A673 (cell line): ENCODE results near the gene IGLL1. TPM values are rescaled to one million over a fixed set of nuclear protein-coding genes. Genes with fewer than 3 reads are reported as not detected.
"Not testable (repeated sequence)": the region's sequence is repeated elsewhere in the genome, so short reads cannot be mapped to it uniquely, and the experiment has no call there.

Experiments
- BruUV-seq: library from RNA; stranded (reverse); fragments of 400-500 nt; replicated peaks from 2 replicates; lab custom pipeline; 2021; lab: Mats Ljungman, UMichigan
- CTCF ChIA-PET: fragments of 300-600 bp; sonication (Branson Sonifier 250); formaldehyde crosslinking; loops from one replicate; lab custom pipeline; 2022; ENCODE audit warnings: antibody characterized with exemption; lab: Charles Lee
- POLR2A ChIA-PET: fragments of 300-600 bp; sonication (Branson Sonifier 250); formaldehyde crosslinking; loops from one replicate; lab custom pipeline; 2022; ENCODE audit warnings: antibody characterized with exemption; ENCODE audit not compliant: low non-redundant PET; lab: Charles Lee
- DNase-seq: peaks from one replicate; pipeline ENCODE4 v3.0.0-alpha.2; 2015; ENCODE audit warnings: low spot score
- H3K27ac ChIP-seq: fragments of 200-600 bp; sonication (generic); 2 replicates; pipeline ENCODE4 v1.5.1; 2016; ENCODE audit warnings: mixed run types, low read depth, mild to moderate bottlenecking, mixed read lengths, antibody characterized with exemption, low read length; ENCODE audit not compliant: poor library complexity, severe bottlenecking
- H3K27me3 ChIP-seq: fragments of 200-600 bp; sonication (generic); replicated peaks from 2 replicates; pipeline ENCODE4 v1.6.1; 2017; ENCODE audit warnings: mixed run types, low read depth, mild to moderate bottlenecking, mixed read lengths, antibody characterized with exemption, low read length; ENCODE audit not compliant: insufficient read depth, poor library complexity
- H3K36me3 ChIP-seq: fragments of 200-600 bp; sonication (generic); 2 replicates; pipeline ENCODE4 v1.6.1; 2016; ENCODE audit warnings: mixed run types, mild to moderate bottlenecking, mixed read lengths, antibody characterized with exemption, low read length; ENCODE audit not compliant: insufficient read depth, poor library complexity, severe bottlenecking
- H3K4me1 ChIP-seq: fragments of 200-600 bp; sonication (generic); 2 replicates; pipeline ENCODE4 v1.6.1; 2017; ENCODE audit warnings: mixed run types, mild to moderate bottlenecking, mixed read lengths, antibody characterized with exemption, low read length; ENCODE audit not compliant: insufficient read depth, poor library complexity, severe bottlenecking
- H3K4me3 ChIP-seq: fragments of 200-600 bp; sonication (generic); 2 replicates; pipeline ENCODE4 v1.5.1; 2016; ENCODE audit warnings: low read depth, mixed run types, mild to moderate bottlenecking, mixed read lengths, low read length; ENCODE audit not compliant: poor library complexity, severe bottlenecking
- H3K9me3 ChIP-seq: fragments of 200-600 bp; sonication (generic); 2 replicates; pipeline ENCODE4 v1.6.1; 2016; ENCODE audit warnings: mixed run types, low read depth, mild to moderate bottlenecking, mixed read lengths, antibody characterized with exemption, low read length; ENCODE audit not compliant: poor library complexity, severe bottlenecking
- EZH2 ChIP-seq: fragments of 200-600 bp; sonication (generic); IDR thresholded peaks from 2 replicates; pipeline ENCODE4 v1.6.1; 2017; ENCODE audit warnings: borderline replicate concordance, low read depth, mild to moderate bottlenecking, mixed read lengths, antibody characterized with exemption, low read length; ENCODE audit not compliant: poor library complexity, severe bottlenecking
- intact Hi-C: fragments of 100-400 bp; cut with micrococcal nuclease; formaldehyde crosslinking; loops from one replicate; pipeline ENCODE4 v1.10.0; 2022; ENCODE audit not compliant: unreplicated experiment
- total RNA-seq: library from RNA; stranded (reverse); gene quantifications from 2 replicates; pipeline ENCODE4 v1.2.3, GENCODE V29; 2021
- TF ChIP-seq, protein P1 (sequence below): fragments of 300-800, 200-600 bp; sonication (generic); conservative IDR thresholded peaks from 2 replicates; pipeline ENCODE4 v1.5.1; 2017; ENCODE audit warnings: low read depth, mild to moderate bottlenecking, antibody characterized with exemption, low read length, moderate library complexity, mixed read lengths

The IGLL1 gene
- total RNA-seq, 1 experiment from 2014 or later = not detected

DNA sequence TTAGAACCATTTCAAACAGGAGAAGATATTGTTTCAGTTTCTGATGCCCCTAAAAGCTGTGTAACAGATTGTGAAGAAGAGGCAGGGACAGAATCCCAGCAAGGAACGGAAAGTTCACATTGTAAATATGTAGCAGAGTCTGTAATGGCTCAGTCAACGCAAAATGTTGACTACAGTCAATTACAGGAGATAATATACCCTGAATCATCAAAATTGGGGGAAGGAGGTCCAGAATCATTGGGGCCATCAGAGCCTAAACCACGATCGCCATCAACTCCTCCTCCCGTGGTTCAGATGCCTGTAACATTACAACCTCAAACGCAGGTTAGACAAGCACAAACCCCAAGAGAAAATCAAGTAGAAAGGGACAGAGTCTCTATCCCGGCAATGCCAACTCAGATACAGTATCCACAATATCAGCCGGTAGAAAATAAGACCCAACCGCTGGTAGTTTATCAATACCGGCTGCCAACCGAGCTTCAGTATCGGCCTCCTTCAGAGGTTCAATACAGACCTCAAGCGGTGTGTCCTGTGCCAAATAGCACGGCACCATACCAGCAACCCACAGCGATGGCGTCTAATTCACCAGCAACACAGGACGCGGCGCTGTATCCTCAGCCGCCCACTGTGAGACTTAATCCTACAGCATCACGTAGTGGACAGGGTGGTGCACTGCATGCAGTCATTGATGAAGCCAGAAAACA, 40.8 kb downstream of the IGLL1 start:
- ChIA-PET POLR2A (no interaction called here), CTCF (no interaction called here)
- no TSS peak for BruUV-seq
- intact Hi-C loops = loop anchor here (5.0 to 10.0 kb wide), 2 partner anchors 137 to 224 kb away; no protein-coding TSS in a partner anchor
- H3K36me3 ChIP-seq = no peaks in the 10 kb centered on the region
- H3K4me3 ChIP-seq = no peak overlapping the region
- DNase-seq = peak; percentile 90
- H3K27ac ChIP-seq = no peak overlapping the region
- H3K27me3 ChIP-seq = no peaks in the 10 kb centered on the region
- no peaks in the 10 kb centered on the region for H3K9me3 ChIP-seq
- peaks cover 38% of the 10 kb centered on the region for H3K4me1 ChIP-seq
- TF ChIP-seq EZH2 = no peak
- TF ChIP-seq, protein P1, sequence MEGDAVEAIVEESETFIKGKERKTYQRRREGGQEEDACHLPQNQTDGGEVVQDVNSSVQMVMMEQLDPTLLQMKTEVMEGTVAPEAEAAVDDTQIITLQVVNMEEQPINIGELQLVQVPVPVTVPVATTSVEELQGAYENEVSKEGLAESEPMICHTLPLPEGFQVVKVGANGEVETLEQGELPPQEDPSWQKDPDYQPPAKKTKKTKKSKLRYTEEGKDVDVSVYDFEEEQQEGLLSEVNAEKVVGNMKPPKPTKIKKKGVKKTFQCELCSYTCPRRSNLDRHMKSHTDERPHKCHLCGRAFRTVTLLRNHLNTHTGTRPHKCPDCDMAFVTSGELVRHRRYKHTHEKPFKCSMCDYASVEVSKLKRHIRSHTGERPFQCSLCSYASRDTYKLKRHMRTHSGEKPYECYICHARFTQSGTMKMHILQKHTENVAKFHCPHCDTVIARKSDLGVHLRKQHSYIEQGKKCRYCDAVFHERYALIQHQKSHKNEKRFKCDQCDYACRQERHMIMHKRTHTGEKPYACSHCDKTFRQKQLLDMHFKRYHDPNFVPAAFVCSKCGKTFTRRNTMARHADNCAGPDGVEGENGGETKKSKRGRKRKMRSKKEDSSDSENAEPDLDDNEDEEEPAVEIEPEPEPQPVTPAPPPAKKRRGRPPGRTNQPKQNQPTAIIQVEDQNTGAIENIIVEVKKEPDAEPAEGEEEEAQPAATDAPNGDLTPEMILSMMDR = peak; percentile 83

DNA sequence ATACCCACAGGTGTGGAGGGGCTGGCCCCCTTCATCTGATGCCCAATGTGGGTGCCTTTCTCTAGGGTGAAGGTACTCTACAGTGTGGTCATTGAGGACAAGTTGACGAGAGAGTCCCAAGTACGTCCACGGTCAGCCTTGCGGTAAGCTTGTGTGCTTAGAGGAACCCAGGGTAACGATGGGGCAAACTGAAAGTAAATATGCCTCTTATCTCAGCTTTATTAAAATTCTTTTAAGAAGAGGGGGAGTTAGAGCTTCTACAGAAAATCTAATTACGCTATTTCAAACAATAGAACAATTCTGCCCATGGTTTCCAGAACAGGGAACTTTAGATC, 41.4 kb downstream of the IGLL1 start:
- POLR2A ChIA-PET, H3K4me3 ChIP-seq, H3K27ac ChIP-seq, H3K27me3 ChIP-seq, H3K36me3 ChIP-seq, CTCF ChIA-PET, H3K9me3 ChIP-seq, BruUV-seq, DNase-seq: not testable (repeated sequence)
- peaks cover 32% of the 10 kb centered on the region for H3K4me1 ChIP-seq
- intact Hi-C loops = loop anchor here (5.0 to 10.0 kb wide), 2 partner anchors 136 to 224 kb away; no protein-coding TSS in a partner anchor

DNA sequence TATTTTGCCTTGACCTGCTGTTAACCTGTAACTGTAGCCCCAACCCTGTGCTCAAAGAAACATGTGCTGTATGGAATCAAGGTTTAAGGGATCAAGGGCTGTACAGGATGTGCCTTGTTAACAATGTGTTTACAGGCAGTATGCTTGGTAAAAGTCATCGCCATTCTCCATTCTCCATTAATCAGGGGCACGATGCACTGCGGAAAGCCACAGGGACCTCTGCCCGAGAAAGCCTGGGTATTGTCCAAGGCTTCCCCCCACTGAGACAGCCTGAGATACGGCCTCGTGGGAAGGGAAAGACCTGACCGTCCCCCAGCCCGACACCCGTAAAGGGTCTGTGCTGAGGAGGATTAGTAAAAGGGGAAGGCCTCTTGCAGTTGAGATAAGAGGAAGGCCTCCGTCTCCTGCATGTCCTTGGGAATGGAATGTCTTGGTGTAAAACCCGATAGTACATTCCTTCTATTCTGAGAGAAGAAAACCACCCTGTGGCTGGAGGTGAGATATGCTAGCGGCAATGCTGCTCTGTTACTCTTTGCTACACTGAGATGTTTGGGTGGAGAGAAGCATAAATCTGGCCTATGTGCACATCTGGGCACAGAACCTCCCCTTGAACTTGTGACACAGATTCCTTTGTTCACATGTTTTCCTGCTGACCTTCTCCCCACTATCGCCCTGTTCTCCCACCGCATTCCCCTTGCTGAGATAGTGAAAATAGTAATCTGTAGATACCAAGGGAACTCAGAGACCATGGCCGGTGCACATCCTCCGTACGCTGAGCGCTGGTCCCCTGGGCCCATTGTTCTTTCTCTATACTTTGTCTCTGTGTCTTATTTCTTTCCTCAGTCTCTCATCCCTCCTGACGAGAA, 42.0 kb downstream of the IGLL1 start:
- H3K9me3 ChIP-seq, CTCF ChIA-PET, H3K27ac ChIP-seq, POLR2A ChIA-PET, BruUV-seq, H3K4me3 ChIP-seq, H3K36me3 ChIP-seq, DNase-seq, H3K27me3 ChIP-seq: not testable (repeated sequence)
- intact Hi-C loops = loop anchor here (5.0 to 10.0 kb wide), 2 partner anchors 136 to 223 kb away; no protein-coding TSS in a partner anchor
- H3K4me1 ChIP-seq = peaks cover 26% of the 10 kb centered on the region

DNA sequence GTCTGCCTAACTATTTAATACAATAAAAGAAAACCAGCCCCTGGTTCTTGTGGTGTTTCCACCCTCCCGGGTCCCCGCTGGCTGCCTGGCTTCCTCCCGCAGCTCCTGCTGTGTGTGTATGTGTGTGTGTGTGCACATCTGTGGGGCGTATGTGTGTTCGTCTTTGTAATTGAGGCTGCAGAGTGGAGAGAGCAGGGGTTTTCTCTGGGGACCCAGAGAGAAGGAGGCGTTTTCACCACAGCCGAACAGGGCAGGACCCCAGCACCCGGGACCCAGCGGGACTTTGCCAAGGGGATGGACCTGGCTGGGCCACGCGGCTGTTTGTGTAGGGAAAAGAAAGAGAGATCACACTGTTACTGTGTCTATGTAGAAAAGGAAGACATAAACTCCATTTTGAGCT, 42.7 kb downstream of the IGLL1 start:
- H3K4me1 ChIP-seq = peaks cover 19% of the 10 kb centered on the region
- TF ChIP-seq, protein P1 = no peak
- no peak for TF ChIP-seq EZH2
- no peaks in the 10 kb centered on the region for H3K9me3 ChIP-seq
- POLR2A ChIA-PET = no interaction called here
- H3K4me3 ChIP-seq = no peak overlapping the region
- no peaks in the 10 kb centered on the region for H3K36me3 ChIP-seq
- no peaks in the 10 kb centered on the region for H3K27me3 ChIP-seq
- CTCF ChIA-PET = no interaction called here
- no TSS peak for BruUV-seq
- DNase-seq = no peak
- no peak overlapping the region for H3K27ac ChIP-seq
- intact Hi-C loops = loop anchor here (5.0 to 10.0 kb wide), 2 partner anchors 135 to 223 kb away; no protein-coding TSS in a partner anchor
